Measurements from ENCODE around the gene BLOC1S2.

The BLOC1S2 gene

GRCh38 chr10:100245484-100246220 is 40.8 kb downstream of the BLOC1S2 start:
- Histone ChIP-seq H3K9ac (ENCODE audit: low read depth, low read length) (no peak overlapping the region), H3K36me3 (ENCODE audit: insufficient read depth, low read length) (peaks cover 86% of the 10 kb centered on the region), H3K9me3 (ENCODE audit: insufficient read depth, low read depth, low read length) (no peaks in the 10 kb centered on the region), H3K4me1 (ENCODE audit: insufficient read depth, low read length) (no peaks in the 10 kb centered on the region), H3K27ac (ENCODE audit: low read depth, low read length) (no peak overlapping the region), H3K4me3 (ENCODE audit: low read length) (no peak overlapping the region), H3K27me3 (ENCODE audit: insufficient read depth, low read length) (no peaks in the 10 kb centered on the region)
- 96% methylated on average over 5 of the region's 5 CpGs for WGBS

- no peak overlapping the region for H3K9ac ChIP-seq (ENCODE audit: low read depth, low read length)
Measured at GRCh38 chr10:100239851-100240250, 46.6 kb downstream of the BLOC1S2 start.

GRCh38 chr10:100238429-100238828 is 48.1 kb downstream of the BLOC1S2 start:
- Histone ChIP-seq H3K36me3 (ENCODE audit: insufficient read depth, low read length) (peaks cover 78% of the 10 kb centered on the region), H3K27me3 (ENCODE audit: insufficient read depth, low read length) (no peaks in the 10 kb centered on the region), H3K4me3 (ENCODE audit: low read length) (no peak overlapping the region), H3K27ac (ENCODE audit: low read depth, low read length) (no peak overlapping the region), H3K9ac (ENCODE audit: low read depth, low read length) (no peak overlapping the region), H3K9me3 (ENCODE audit: insufficient read depth, low read depth, low read length) (no peaks in the 10 kb centered on the region), H3K4me1 (ENCODE audit: insufficient read depth, low read length) (no peaks in the 10 kb centered on the region)
- 96% methylated on average over 7 of the region's 7 CpGs for WGBS

More at GRCh38 chr10:100239851-100240250, 46.6 kb downstream of the BLOC1S2 start:
- no peak overlapping the region for H3K27ac ChIP-seq (ENCODE audit: low read depth, low read length)
- H3K4me3 ChIP-seq (ENCODE audit: low read length): no peak overlapping the region
- no peaks in the 10 kb centered on the region for H3K27me3 ChIP-seq (ENCODE audit: insufficient read depth, low read length)
- peaks cover 76% of the 10 kb centered on the region for H3K36me3 ChIP-seq (ENCODE audit: insufficient read depth, low read length)
- WGBS: 100% methylated on average over 2 of the region's 3 CpGs
- no peaks in the 10 kb centered on the region for H3K9me3 ChIP-seq (ENCODE audit: insufficient read depth, low read depth, low read length)
- H3K4me1 ChIP-seq (ENCODE audit: insufficient read depth, low read length): no peaks in the 10 kb centered on the region

GRCh38 chr10:100232101-100232500 is 54.4 kb downstream of the BLOC1S2 start:
- Histone ChIP-seq H3K27me3 (ENCODE audit: insufficient read depth, low read length) (no peaks in the 10 kb centered on the region), H3K4me1 (ENCODE audit: insufficient read depth, low read length) (no peaks in the 10 kb centered on the region), H3K36me3 (ENCODE audit: insufficient read depth, low read length) (peaks cover 48% of the 10 kb centered on the region), H3K4me3 (ENCODE audit: low read length) (no peak overlapping the region), H3K27ac (ENCODE audit: low read depth, low read length) (no peak overlapping the region), H3K9me3 (ENCODE audit: insufficient read depth, low read depth, low read length) (no peaks in the 10 kb centered on the region), H3K9ac (ENCODE audit: low read depth, low read length) (no peak overlapping the region)
- 94% methylated on average over 2 of the region's 2 CpGs for WGBS

- peak overlapping the region; percentile 76 for H3K4me3 ChIP-seq (ENCODE audit: low read length)
- H3K36me3 ChIP-seq (ENCODE audit: insufficient read depth, low read length): peaks cover 37% of the 10 kb centered on the region
- WGBS: 72% methylated on average over 21 of the region's 21 CpGs
- H3K9me3 ChIP-seq (ENCODE audit: insufficient read depth, low read depth, low read length): no peaks in the 10 kb centered on the region
- peak overlapping the region; percentile 88 for H3K9ac ChIP-seq (ENCODE audit: low read depth, low read length)
- no peaks in the 10 kb centered on the region for H3K27me3 ChIP-seq (ENCODE audit: insufficient read depth, low read length)
- H3K27ac ChIP-seq (ENCODE audit: low read depth, low read length): peak overlapping the region; percentile 65
- H3K4me1 ChIP-seq (ENCODE audit: insufficient read depth, low read length): no peaks in the 10 kb centered on the region
Measured at GRCh38 chr10:100229819-100230422, 56.6 kb downstream of the BLOC1S2 start.

- H3K36me3 ChIP-seq (ENCODE audit: insufficient read depth, low read length): peaks cover 65% of the 10 kb centered on the region
- no peak overlapping the region for H3K27ac ChIP-seq (ENCODE audit: low read depth, low read length)
- no peaks in the 10 kb centered on the region for H3K27me3 ChIP-seq (ENCODE audit: insufficient read depth, low read length)
- 85% methylated on average over 5 of the region's 5 CpGs for WGBS
- H3K4me3 ChIP-seq (ENCODE audit: low read length): no peak overlapping the region
- H3K9me3 ChIP-seq (ENCODE audit: insufficient read depth, low read depth, low read length): no peaks in the 10 kb centered on the region
- no peaks in the 10 kb centered on the region for H3K4me1 ChIP-seq (ENCODE audit: insufficient read depth, low read length)
- no peak overlapping the region for H3K9ac ChIP-seq (ENCODE audit: low read depth, low read length)
Measured at GRCh38 chr10:100223879-100224278, 62.6 kb downstream of the BLOC1S2 start.

All from HUES64 (cell line).